Activated CD4-positive, CD25-positive, alpha-beta regulatory T cell treated with anti-CD3 and anti-CD28 coated beads, Interleukin-2, amount 50 U/mL, for 72 hours (primary cell): ENCODE measurements around the gene GLS2.

ENCODE experiments used
- DNase-seq: peaks from one replicate; pipeline ENCODE4 v3.0.0; 2021

The GLS2 gene

GRCh38 chr12:56434828-56435227 lies 53.1 kb downstream of the GLS2 start:
- DNase-seq: no peak

- no peak for DNase-seq
These were observed 56.1 kb downstream of the GLS2 start for GRCh38 chr12:56431850-56432249.

- DNase-seq: no peak
These were observed 56.7 kb downstream of the GLS2 start for GRCh38 chr12:56431288-56431687.

DNA sequence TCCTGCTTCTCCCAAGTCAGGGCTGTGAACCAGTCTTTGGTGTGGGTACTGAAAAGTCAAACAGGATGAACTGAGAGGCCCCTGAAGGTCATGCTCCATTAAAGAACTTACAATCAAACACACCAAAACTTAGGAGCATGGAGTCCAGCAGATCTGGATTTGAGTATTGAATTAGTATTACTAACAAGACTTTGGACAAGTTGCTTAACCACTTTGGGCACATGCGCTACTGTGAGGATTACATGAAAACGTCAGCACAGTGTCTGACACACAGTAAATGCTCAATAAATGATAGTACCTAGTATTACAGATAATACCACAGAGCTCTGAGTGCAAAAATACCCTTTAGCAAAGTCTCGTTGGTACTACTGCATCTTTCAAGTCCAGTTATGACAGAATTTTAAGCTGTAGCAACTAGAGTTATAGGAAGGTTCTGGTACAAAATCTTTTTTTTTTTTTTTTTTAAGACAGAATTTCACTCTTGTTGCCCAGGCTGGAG lies 62.0 kb downstream of the GLS2 start:
- DNase-seq: no peak

- DNase-seq: no peak
These were observed 62.8 kb downstream of the GLS2 start for GRCh38 chr12:56425193-56425592.
